HG03175 (cell line): Measurements from ENCODE around the gene PAQR3.

Experiments used
- ATAC-seq: cut with Tn5 transposase; IDR thresholded peaks from one replicate; pipeline ENCODE4 v1.9.1; 2021; ENCODE audit warnings: mild to moderate bottlenecking, moderate library complexity; ENCODE audit not compliant: unreplicated experiment

Gene PAQR3

DNA sequence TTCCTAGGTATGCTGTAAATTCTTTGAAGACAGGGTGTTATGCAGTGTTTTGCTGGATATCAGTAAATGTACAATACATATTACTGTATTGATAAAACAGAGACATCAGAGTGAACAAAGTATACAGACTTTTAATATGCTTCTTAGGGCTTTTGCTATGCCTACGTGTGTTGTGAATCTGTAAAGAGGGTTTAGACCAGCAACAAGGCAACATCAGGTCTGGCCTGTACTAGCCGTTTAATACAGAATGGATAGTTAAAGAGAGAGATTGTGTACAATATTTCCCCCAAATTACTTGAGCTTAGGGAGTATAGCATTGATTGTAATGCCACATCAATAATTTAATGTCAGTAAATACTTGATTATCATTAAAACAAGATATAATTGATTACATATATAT is 75.2 kb downstream of the PAQR3 start:
- ATAC-seq: no peak

DNA sequence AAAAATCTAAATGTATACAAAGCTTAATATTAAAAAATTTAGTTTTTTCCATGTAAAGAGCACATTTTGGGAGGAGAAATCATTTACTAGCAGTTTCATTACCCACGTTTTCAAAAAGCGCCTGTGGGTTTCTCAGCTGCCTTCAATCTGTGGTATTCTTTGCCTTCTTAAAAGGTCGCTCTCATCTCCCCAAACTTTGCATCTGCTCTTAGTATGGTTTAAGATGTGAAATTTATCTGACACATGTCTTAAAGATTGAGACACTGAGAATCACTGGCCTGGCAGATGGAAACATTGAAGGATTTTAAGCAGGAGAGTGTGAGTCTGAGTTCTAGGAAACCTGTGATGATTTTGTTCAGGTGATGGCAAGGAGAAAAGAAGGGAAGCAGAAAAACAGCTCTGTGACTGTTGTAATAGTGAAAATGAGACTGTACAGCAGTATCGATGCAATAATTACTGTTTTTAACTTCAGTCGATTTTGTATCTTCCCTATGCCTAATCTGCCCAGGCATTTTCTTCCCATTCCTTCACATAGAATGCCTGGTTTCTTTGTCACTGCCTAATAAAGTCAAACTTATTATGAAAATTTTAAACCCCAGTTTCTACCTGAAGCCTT is 75.9 kb downstream of the PAQR3 start:
- ATAC-seq: peak; percentile 43

DNA sequence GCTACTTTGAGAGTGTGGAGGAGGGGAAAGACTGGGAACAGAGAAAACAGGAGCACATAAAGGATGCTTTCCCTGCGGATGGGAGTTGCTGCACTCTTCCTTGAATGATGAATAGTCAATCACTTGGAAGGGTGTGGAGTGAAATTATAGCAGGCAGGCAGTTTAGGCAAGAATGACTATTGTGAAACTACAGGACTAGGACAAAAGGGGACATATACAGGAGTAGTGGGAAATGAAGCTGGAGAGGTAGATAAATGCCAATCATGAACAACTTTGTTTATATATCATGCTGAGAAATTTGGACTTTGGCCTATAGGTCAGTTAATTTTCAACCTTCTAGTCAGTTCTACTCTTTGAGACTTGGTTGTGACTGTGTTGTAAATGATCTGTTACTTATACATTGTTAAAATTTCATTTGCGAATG is 76.9 kb downstream of the PAQR3 start:
- ATAC-seq: no peak
